ENCODE measurements around the gene FGFBP1. TPM values are rescaled to one million over a fixed set of nuclear protein-coding genes. Genes with fewer than 3 reads are reported as not detected.
A peak's percentile ranks its signal among the peaks of the same experiment; 100 is the strongest.

The FGFBP1 gene
- total RNA-seq, 1 experiment from 2014 or later, result not detected

DNA sequence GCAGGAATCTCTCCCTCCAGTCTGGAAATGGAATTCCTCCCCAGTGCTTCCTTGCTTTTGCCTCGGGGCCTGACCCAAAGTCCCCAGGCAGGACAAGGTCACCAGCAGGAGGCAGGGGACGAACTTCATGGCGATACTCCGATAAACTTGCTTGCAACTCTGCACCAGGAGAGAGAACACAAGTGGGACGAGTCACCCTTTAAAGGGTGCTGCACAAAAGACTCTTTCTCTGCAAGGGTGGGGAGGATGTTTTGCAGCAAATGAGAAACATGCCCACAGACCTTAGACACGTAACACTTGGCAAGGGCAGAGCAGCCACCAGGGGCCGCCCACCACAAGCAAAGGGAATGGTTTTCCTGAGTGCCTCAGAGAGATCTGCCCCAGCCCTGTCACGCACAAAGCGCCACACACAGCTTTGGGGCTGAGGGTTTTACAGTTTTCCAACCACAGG lies 24.5 kb upstream of the FGFBP1 start, which contains the start of gene FGFBP2:
Gene FGFBP2, minus strand, starts transcription at position 175 of the 451 bp plus-strand sequence. Its CDS starts 46 bp downstream, at position 129.
- no peaks in the 10 kb centered on the region for H3K9me3 ChIP-seq (ENCODE audit: control insufficient read depth, low read depth, low read length)
- H3K27ac ChIP-seq (ENCODE audit: insufficient read length, low read depth, low read length), result no peak within 1 kb of the TSS
- no CpG with 5 or more reads among the region's 9 CpGs for WGBS (ENCODE audit: extremely low coverage, insufficient read length, low lambda C conversion rate)
- H3K9ac ChIP-seq (ENCODE audit: extremely low read depth, insufficient read length, low read length), result no peak within 1 kb of the TSS
- no peak within 1 kb of the TSS for H2BK20ac ChIP-seq (ENCODE audit: low read depth, low read length, poor library complexity, severe bottlenecking)
- H3K4me1 ChIP-seq (ENCODE audit: insufficient read depth, low read length), result peaks cover 3% of the 10 kb centered on the region; the same call in 1 of the 2 replicates
- peak; percentile 79 for DNase-seq
- H3K27ac Mint-ChIP-seq, result peak within 1 kb of the TSS in 2 of 3 experiments; percentile 57 to 67; a peak in 2 of 7 replicates
- H3K27me3 Mint-ChIP-seq (ENCODE audit: low read depth), result no peaks in the 10 kb centered on the region; the same call in none of the 2 replicates
- no peaks in the 10 kb centered on the region for H4K20me1 ChIP-seq (ENCODE audit: control insufficient read depth, insufficient read depth, insufficient read length)
- no peak within 1 kb of the TSS for H3K18ac ChIP-seq (ENCODE audit: insufficient read length, low read depth, low read length)
- no peak within 1 kb of the TSS for H3K56ac ChIP-seq (ENCODE audit: insufficient read length, low read depth, low read length)
- H3K23ac ChIP-seq (ENCODE audit: insufficient read length, low read depth, low read length), result no peak within 1 kb of the TSS
- no peak within 1 kb of the TSS for H3K4ac ChIP-seq (ENCODE audit: low read depth, low read length)
- H4K91ac ChIP-seq (ENCODE audit: insufficient read length, low read depth, low read length), result no peak within 1 kb of the TSS
- peaks cover 4 to 11% of the 10 kb centered on the region in 2 experiments; a peak in 3 of 5 replicates for H3K9me3 Mint-ChIP-seq
- H3K79me2 ChIP-seq (ENCODE audit: insufficient read depth, low read length), result no peaks in the 10 kb centered on the region
- no peaks in the 10 kb centered on the region for H3K79me1 ChIP-seq (ENCODE audit: insufficient read depth, low read depth, low read length, poor library complexity, severe bottlenecking)
- peaks cover 11 to 20% (median 15%) of the 10 kb centered on the region in 3 experiments for H3K36me3 Mint-ChIP-seq (ENCODE audit: insufficient read depth in 1 of 3, low read depth in 3 of 3)
- no peak within 1 kb of the TSS for H2BK12ac ChIP-seq (ENCODE audit: insufficient read length, low read depth, low read length)
- H3K4me3 Mint-ChIP-seq, result no peak within 1 kb of the TSS; a peak in 1 of 5 replicates
- H3K4me2 ChIP-seq (ENCODE audit: insufficient read depth, insufficient read length, low read length), result no peak within 1 kb of the TSS
- no peak within 1 kb of the TSS for H2BK15ac ChIP-seq (ENCODE audit: low read depth, low read length)
- H3K4me1 Mint-ChIP-seq, result peaks cover 7 to 10% of the 10 kb centered on the region in 2 experiments
- H3T11ph ChIP-seq (ENCODE audit: low read length), result no peak within 1 kb of the TSS
- H4K5ac ChIP-seq (ENCODE audit: insufficient read length, low read depth, low read length), result no peak within 1 kb of the TSS
- no peaks in the 10 kb centered on the region for H3K23me2 ChIP-seq (ENCODE audit: insufficient read length, low read depth, low read length, poor library complexity, severe bottlenecking)
- no peak within 1 kb of the TSS for H2AK5ac ChIP-seq (ENCODE audit: insufficient read length, low read length)
- no peaks in the 10 kb centered on the region for H3K27me3 ChIP-seq (ENCODE audit: insufficient read depth, low read length)
- no peak within 1 kb of the TSS; the same call in 1 of the 2 replicates for H3K14ac ChIP-seq (ENCODE audit: insufficient read depth, low read length)
- no peak within 1 kb of the TSS for H2BK5ac ChIP-seq (ENCODE audit: insufficient read length, low read length)
- H4K8ac ChIP-seq (replicated peaks; ENCODE audit: insufficient read length, low read depth, low read length), result peak within 1 kb of the TSS; percentile 40
- TF ChIP-seq, protein P1, sequence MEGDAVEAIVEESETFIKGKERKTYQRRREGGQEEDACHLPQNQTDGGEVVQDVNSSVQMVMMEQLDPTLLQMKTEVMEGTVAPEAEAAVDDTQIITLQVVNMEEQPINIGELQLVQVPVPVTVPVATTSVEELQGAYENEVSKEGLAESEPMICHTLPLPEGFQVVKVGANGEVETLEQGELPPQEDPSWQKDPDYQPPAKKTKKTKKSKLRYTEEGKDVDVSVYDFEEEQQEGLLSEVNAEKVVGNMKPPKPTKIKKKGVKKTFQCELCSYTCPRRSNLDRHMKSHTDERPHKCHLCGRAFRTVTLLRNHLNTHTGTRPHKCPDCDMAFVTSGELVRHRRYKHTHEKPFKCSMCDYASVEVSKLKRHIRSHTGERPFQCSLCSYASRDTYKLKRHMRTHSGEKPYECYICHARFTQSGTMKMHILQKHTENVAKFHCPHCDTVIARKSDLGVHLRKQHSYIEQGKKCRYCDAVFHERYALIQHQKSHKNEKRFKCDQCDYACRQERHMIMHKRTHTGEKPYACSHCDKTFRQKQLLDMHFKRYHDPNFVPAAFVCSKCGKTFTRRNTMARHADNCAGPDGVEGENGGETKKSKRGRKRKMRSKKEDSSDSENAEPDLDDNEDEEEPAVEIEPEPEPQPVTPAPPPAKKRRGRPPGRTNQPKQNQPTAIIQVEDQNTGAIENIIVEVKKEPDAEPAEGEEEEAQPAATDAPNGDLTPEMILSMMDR (conservative IDR thresholded peaks at IDR 0.05), result peak; percentile 78
- H2BK120ac ChIP-seq (ENCODE audit: low read depth, low read length, poor library complexity, severe bottlenecking), result no peak within 1 kb of the TSS
- H2AFZ ChIP-seq (ENCODE audit: low read length), result no peak within 1 kb of the TSS
